ENCODE data around the gene ARSB. TPM values are rescaled to one million over a fixed set of nuclear protein-coding genes. Genes with fewer than 3 reads are reported as not detected.

The ARSB gene
- total RNA-seq, 1 donor from 2014 or later: 14.3 TPM

GRCh38 chr5:79025054-79025472 lies 40.0 kb upstream of the ARSB start:
- no peaks in the 10 kb centered on the region for H3K36me3 ChIP-seq
- H3K9me3 ChIP-seq (replicated peaks): no peaks in the 10 kb centered on the region
- TF ChIP-seq CTCF (IDR thresholded peaks at IDR 0.05; ENCODE audit: borderline replicate concordance): peak; percentile 97
- peaks cover 6% of the 10 kb centered on the region for H3K27me3 ChIP-seq (ENCODE audit: low read depth)
- peaks cover 11% of the 10 kb centered on the region for H3K4me1 ChIP-seq
- peak overlapping the region; percentile 57 for H3K4me3 ChIP-seq
- intact Hi-C loops (cut with micrococcal nuclease): loop anchor here (5.0 to 10.0 kb wide), 2 partner anchors 87 to 440 kb away; partner anchors contain the start of gene BHMT
- peak; percentile 47 for DNase-seq
- no peak overlapping the region for H3K27ac ChIP-seq (replicated peaks)

GRCh38 chr5:79023947-79024346 lies 38.8 kb upstream of the ARSB start:
- Histone ChIP-seq H3K27me3 (ENCODE audit: low read depth) (peaks cover 6% of the 10 kb centered on the region), H3K27ac (replicated peaks) (no peak overlapping the region), H3K9me3 (replicated peaks) (no peaks in the 10 kb centered on the region), H3K4me1 (peaks cover 11% of the 10 kb centered on the region), H3K4me3 (no peak overlapping the region), H3K36me3 (no peaks in the 10 kb centered on the region)
- no peak for DNase-seq
- no peak for TF ChIP-seq CTCF (IDR thresholded peaks at IDR 0.05; ENCODE audit: borderline replicate concordance)
- intact Hi-C loops (cut with micrococcal nuclease): loop anchor here (5.0 to 10.0 kb wide), 2 partner anchors 108 to 441 kb away; no protein-coding TSS in a partner anchor

GRCh38 chr5:79023348-79023747 lies 38.2 kb upstream of the ARSB start:
- TF ChIP-seq CTCF (IDR thresholded peaks at IDR 0.05; ENCODE audit: borderline replicate concordance): no peak
- intact Hi-C loops (cut with micrococcal nuclease): loop anchor here (5.0 to 10.0 kb wide), 2 partner anchors 109 to 441 kb away; no protein-coding TSS in a partner anchor
- no peak for DNase-seq
- Histone ChIP-seq H3K4me3 (no peak overlapping the region), H3K36me3 (no peaks in the 10 kb centered on the region), H3K27me3 (ENCODE audit: low read depth) (peaks cover 6% of the 10 kb centered on the region), H3K4me1 (peaks cover 11% of the 10 kb centered on the region), H3K27ac (replicated peaks) (no peak overlapping the region), H3K9me3 (replicated peaks) (no peaks in the 10 kb centered on the region)

GRCh38 chr5:79022771-79023170 lies 37.7 kb upstream of the ARSB start:
- TF ChIP-seq CTCF (IDR thresholded peaks at IDR 0.05; ENCODE audit: borderline replicate concordance): no peak
- Histone ChIP-seq H3K4me1 (peaks cover 11% of the 10 kb centered on the region), H3K4me3 (no peak overlapping the region), H3K27ac (replicated peaks) (no peak overlapping the region), H3K27me3 (ENCODE audit: low read depth) (peaks cover 6% of the 10 kb centered on the region), H3K9me3 (replicated peaks) (no peaks in the 10 kb centered on the region), H3K36me3 (no peaks in the 10 kb centered on the region)
- no peak for DNase-seq
- intact Hi-C loops (cut with micrococcal nuclease): loop anchor here (5.0 to 10.0 kb wide), 2 partner anchors 110 to 442 kb away; no protein-coding TSS in a partner anchor

- TF ChIP-seq CTCF (IDR thresholded peaks at IDR 0.05; ENCODE audit: borderline replicate concordance): no peak
- DNase-seq: no peak
- H3K27ac ChIP-seq (replicated peaks): no peak overlapping the region
- H3K4me1 ChIP-seq: peaks cover 11% of the 10 kb centered on the region
- H3K4me3 ChIP-seq: no peak overlapping the region
- no peaks in the 10 kb centered on the region for H3K9me3 ChIP-seq (replicated peaks)
- H3K36me3 ChIP-seq: no peaks in the 10 kb centered on the region
- H3K27me3 ChIP-seq (ENCODE audit: low read depth): peaks cover 6% of the 10 kb centered on the region
- intact Hi-C loops (cut with micrococcal nuclease): loop anchor here (5.0 to 10.0 kb wide), 2 partner anchors 111 to 443 kb away; no protein-coding TSS in a partner anchor
These were observed 36.6 kb upstream of the ARSB start for GRCh38 chr5:79021753-79022152.

All from left ventricle myocardium inferior (tissue), 1 donor.